HepG2 (cell line): ENCODE measurements around the gene WNK2. TPM values are rescaled to one million over a fixed set of nuclear protein-coding genes. Genes with fewer than 3 reads are reported as not detected.
"Not testable (repeated sequence)": the region's sequence is repeated elsewhere in the genome, so short reads cannot be mapped to it uniquely, and the experiment has no call there.

Experiments
- ATAC-seq: fragments of 200-7000 bp; cut with Tn5 transposase; 3 replicates; pipeline ENCODE4 v1.9.1; 2020; ENCODE audit warnings: mild to moderate bottlenecking, moderate library complexity
- BruUV-seq: library from RNA; stranded (reverse); fragments of 400-500 nt; replicated peaks from 2 replicates; lab custom pipeline; 2021; lab: Mats Ljungman, UMichigan
- CTCF ChIA-PET: fragments of 300-600 bp; formaldehyde crosslinking; extraction: SDS; loops from one replicate; lab custom pipeline; 2021; ENCODE audit warnings: low total read pairs, inconsistent platforms, low intra/inter-chr PET ratio; lab: Yijun Ruan, JAX
- POLR2A ChIA-PET: fragments of 350-600 bp; sonication (Branson Sonifier 250); formaldehyde crosslinking; loops from one replicate; lab custom pipeline; 2020; ENCODE audit warnings: antibody characterized with exemption, inconsistent platforms; lab: Yijun Ruan, JAX
- DNase-seq: peaks from one replicate; pipeline ENCODE4 v3.0.0-alpha.2; 2015; ENCODE audit warnings: low spot score
- FAIRE-seq: peaks from 3 replicates; lab custom pipeline; 2011; peaks lifted over from hg19 to GRCh38; lab: Jason Lieb, UNC
- H2AFZ ChIP-seq: one replicate; pipeline ENCODE4 v1.6.1; 2011; ENCODE audit warnings: low read length, inconsistent platforms
- H3K27ac ChIP-seq: fragments of 300-600 bp; 3 replicates; pipeline ENCODE4 v1.8.0; 2011; ENCODE audit warnings: mixed run types, mild to moderate bottlenecking, mixed read lengths, low read length, inconsistent platforms; ENCODE audit not compliant: insufficient read depth; ENCODE audit errors: extremely low read length
- H3K27me3 ChIP-seq, 2 experiments: fragments of 200-600 bp in 1 of 2; 2 replicates in 1 of 2; 3 replicates in 1 of 2; pipeline versions ENCODE4 v1.6.0 to v1.8.0; 2011; ENCODE audit warnings: low read length in 2 of 2, mild to moderate bottlenecking in 2 of 2, moderate library complexity in 2 of 2, inconsistent platforms in 1 of 2; ENCODE audit not compliant: insufficient read depth in 2 of 2, control insufficient read depth in 1 of 2
- H3K36me3 ChIP-seq, 2 experiments: fragments of 200-600 bp in 1 of 2; replicated peaks in 1 of 2; 2 replicates in 1 of 2; 3 replicates in 1 of 2; pipeline versions ENCODE4 v1.5.1 to v1.8.0; 2011; ENCODE audit warnings: low read length in 2 of 2, inconsistent platforms in 1 of 2; ENCODE audit not compliant: insufficient read depth in 2 of 2, control insufficient read depth in 1 of 2
- H3K4me1 ChIP-seq: 2 replicates; pipeline ENCODE4 v1.5.1; 2012; ENCODE audit warnings: low read length, inconsistent platforms; ENCODE audit not compliant: insufficient read depth
- H3K4me2 ChIP-seq: 2 replicates; pipeline ENCODE4 v1.6.0; 2011; ENCODE audit warnings: low read depth, low read length, inconsistent platforms
- H3K4me3 ChIP-seq, 3 experiments: fragments of 200-600 bp in 1 of 3; sonication (generic), shearing (Covaris generic) in 1 of 3; replicated peaks in 1 of 3; 2 replicates each; pipeline ENCODE4 v1.5.1; 2011 to 2016; ENCODE audit warnings: low read length in 3 of 3, inconsistent platforms in 2 of 3, low read depth in 2 of 3, mild to moderate bottlenecking in 2 of 3, control low read depth in 1 of 3, mixed read lengths in 1 of 3; ENCODE audit not compliant: insufficient read depth in 1 of 3
- H3K79me2 ChIP-seq: one replicate; pipeline ENCODE4 v1.6.1; 2011; ENCODE audit warnings: low read length, inconsistent platforms; ENCODE audit not compliant: insufficient read depth
- H3K9ac ChIP-seq: 2 replicates; pipeline ENCODE4 v1.6.0; 2011; ENCODE audit warnings: mild to moderate bottlenecking, low read depth, low read length, inconsistent platforms; ENCODE audit not compliant: insufficient read depth
- H3K9me3 ChIP-seq: 2 replicates; pipeline ENCODE4 v1.5.1; 2012; ENCODE audit warnings: mild to moderate bottlenecking, low read length
- H4K20me1 ChIP-seq: 2 replicates; pipeline ENCODE4 v1.6.0; 2011; ENCODE audit warnings: inconsistent platforms, mild to moderate bottlenecking, low read length, moderate library complexity; ENCODE audit not compliant: insufficient read depth
- MNT ChIP-seq: fragments of 450-650 bp; IDR thresholded peaks from 2 replicates; pipeline ENCODE4 v1.6.1; 2016
- RBM22 ChIP-seq: fragments of 200-400 bp; formaldehyde crosslinking; optimal IDR thresholded peaks from 2 replicates; pipeline ENCODE3; 2017; ENCODE audit warnings: mild to moderate bottlenecking, low read length, moderate library complexity
- RFXAP ChIP-seq: sonication (generic); formaldehyde crosslinking; IDR thresholded peaks from 2 replicates; pipeline ENCODE4 v1.4.0; 2020; ENCODE audit warnings: missing genetic modification reagents, borderline replicate concordance
- ZFP62 ChIP-seq: sonication (generic); formaldehyde crosslinking; IDR thresholded peaks from 2 replicates; pipeline ENCODE4 v1.4.0; 2020; ENCODE audit warnings: missing genetic modification reagents
- ZNF121 ChIP-seq: sonication (generic); formaldehyde crosslinking; IDR thresholded peaks from 2 replicates; pipeline ENCODE4 v1.5.0; 2020; ENCODE audit warnings: mild to moderate bottlenecking, missing genetic modification reagents
- ZNF766 ChIP-seq: sonication (generic); formaldehyde crosslinking; IDR thresholded peaks from 2 replicates; pipeline ENCODE4 v1.5.0; 2020; ENCODE audit warnings: missing genetic modification reagents, borderline replicate concordance
- WGBS: methylation state at CpG from one replicate; pipeline ENCODE4 v1.1.6; 2017; ENCODE audit warnings: low lambda C conversion rate; 5-methylcytosine and 5-hydroxymethylcytosine counted together
- in situ Hi-C: cut with HindIII; loops from 2 replicates; pipeline ENCODE4 v1.10.0; 2017; ENCODE audit warnings: low pct_unique_long_range_greater_than_20kb; ENCODE audit not compliant: extremely low pct_ligation_motif_present
- intact Hi-C: fragments of 100-400 bp; cut with micrococcal nuclease; formaldehyde crosslinking; loops from one replicate; pipeline ENCODE4 v1.10.0; 2022; ENCODE audit not compliant: unreplicated experiment
- polyA plus RNA-seq, 8 experiments: library from polyadenylated mRNA; depleted of rRNA in 3 of 8; stranded (reverse) in 7 of 8; unstranded in 1 of 8; fragments of >200 nt; fragmentation: Illumina TruSeq in 4 of 8; extraction: Trizol in 4 of 8; gene quantifications; 2 replicates each; pipeline versions ENCODE4 v1.2.1 to v1.2.3, GENCODE V29; 2011 to 2016; ENCODE audit warnings: low read depth in 4 of 8, missing spikeins in 1 of 8, mixed read lengths in 1 of 8; ENCODE audit not compliant: insufficient read depth in 1 of 8
- total RNA-seq, 5 experiments: library from RNA; depleted of rRNA; stranded (reverse); fragments of >200 nt; fragmentation: Illumina TruSeq; extraction: Trizol; gene quantifications; 2 replicates each; pipeline ENCODE4 v1.2.3, GENCODE V29; 2016; ENCODE audit warnings: low read depth in 1 of 5

WNK2 gene
- total and polyA plus RNA-seq, 2 of the 13 experiments (the other 11 are each of a cell fraction or from before 2014, with no cell fraction given): 10.5 to 12.0 TPM

DNA sequence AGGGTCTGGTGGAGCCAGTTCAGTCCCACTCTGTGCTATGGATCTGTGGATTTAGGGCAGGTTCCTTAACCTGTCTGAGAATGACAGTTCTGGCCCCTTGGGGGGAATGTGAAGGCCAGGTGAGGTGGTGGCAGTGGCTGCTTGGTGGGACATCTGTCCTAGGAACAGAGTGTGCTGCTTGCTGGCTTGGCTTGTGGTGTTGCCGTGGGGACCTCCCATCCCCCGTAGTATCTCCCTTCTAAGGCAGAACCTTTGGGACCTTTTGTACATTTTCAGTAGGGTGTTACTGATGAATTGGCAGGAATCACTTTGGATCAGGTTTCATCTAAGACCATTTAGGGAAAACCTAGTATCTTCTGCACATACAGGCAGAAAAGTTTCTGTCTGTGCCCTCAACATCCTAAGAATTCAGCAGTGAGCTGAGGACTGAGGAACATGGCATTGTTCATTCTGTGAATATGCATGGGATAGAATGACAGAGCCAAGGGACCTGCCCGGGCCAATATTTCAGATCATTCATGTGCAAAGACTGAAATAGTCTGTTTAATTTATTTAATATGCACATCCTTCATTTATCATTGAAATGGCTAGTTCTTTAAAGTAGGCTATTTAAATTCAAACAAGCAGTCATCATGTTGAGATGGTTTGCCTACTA lies 64.6 kb downstream of the WNK2 start:
- no peaks in the 10 kb centered on the region for H3K9me3 ChIP-seq
- H3K79me2 ChIP-seq: no peaks in the 10 kb centered on the region
- no peaks in the 10 kb centered on the region for H4K20me1 ChIP-seq
- peaks cover 18 to 47% of the 10 kb centered on the region in 2 experiments for H3K36me3 ChIP-seq
- in situ Hi-C loops (no loop called here), intact Hi-C loops (loop anchor here (10.0 kb wide), 1 partner anchor 46 kb away; no protein-coding TSS in a partner anchor)
- no peak overlapping the region for H3K4me2 ChIP-seq
- CTCF ChIA-PET: no interaction called here
- TF ChIP-seq ZNF121 (no peak), RFXAP (CRISPR knock-in tag) (no peak), ZFP62 (no peak)
- TF ChIP-seq, all 625 proteins: peak for 0
- DNase-seq: no peak
- Histone ChIP-seq H2AFZ (no peak overlapping the region), H3K4me3 (no peak overlapping the region), H3K27me3 (no peaks in the 10 kb centered on the region; a peak in 1 of 5 replicates), H3K4me1 (peaks cover 19% of the 10 kb centered on the region; the same call in 1 of the 2 replicates), H3K9ac (no peak overlapping the region), H3K27ac (no peak overlapping the region)
- 93% methylated on average over 3 of the region's 3 CpGs for WGBS
- no peak for FAIRE-seq
- BruUV-seq: no TSS peak
- POLR2A ChIA-PET: no interaction called here
- no peak for ATAC-seq

- in situ Hi-C loops (loop anchor here (10.0 kb wide), 1 partner anchor 55 kb away; no protein-coding TSS in a partner anchor), intact Hi-C loops (no loop called here)
- BruUV-seq: no TSS peak
- no peak for FAIRE-seq
- no peak overlapping the region for H3K9ac ChIP-seq
- TF ChIP-seq RBM22 (peak; percentile 44), MNT (peak; percentile 76), ZNF766 (CRISPR knock-in tag) (no peak)
- no peak overlapping the region for H3K4me2 ChIP-seq
- 100% methylated on average over 4 of the region's 4 CpGs for WGBS
- H3K27me3 ChIP-seq: no peaks in the 10 kb centered on the region; a peak in 1 of 5 replicates
- no peak overlapping the region for H3K27ac ChIP-seq
- H2AFZ ChIP-seq: no peak overlapping the region
- no peaks in the 10 kb centered on the region for H4K20me1 ChIP-seq
- 0 out of 2 replicates have a peak, but pooled peaks cover 11% of the 10 kb centered on the region for H3K4me1 ChIP-seq
- no peak for DNase-seq
- ChIA-PET POLR2A (no interaction called here), CTCF (no interaction called here)
- H3K79me2 ChIP-seq: no peaks in the 10 kb centered on the region
- no peaks in the 10 kb centered on the region for H3K9me3 ChIP-seq
- no peak for ATAC-seq
- no peak overlapping the region for H3K4me3 ChIP-seq
- peaks cover 20 to 50% of the 10 kb centered on the region in 2 experiments for H3K36me3 ChIP-seq
These were observed 66.2 kb downstream of the WNK2 start for GRCh38 chr9:93250185-93250584.

DNA sequence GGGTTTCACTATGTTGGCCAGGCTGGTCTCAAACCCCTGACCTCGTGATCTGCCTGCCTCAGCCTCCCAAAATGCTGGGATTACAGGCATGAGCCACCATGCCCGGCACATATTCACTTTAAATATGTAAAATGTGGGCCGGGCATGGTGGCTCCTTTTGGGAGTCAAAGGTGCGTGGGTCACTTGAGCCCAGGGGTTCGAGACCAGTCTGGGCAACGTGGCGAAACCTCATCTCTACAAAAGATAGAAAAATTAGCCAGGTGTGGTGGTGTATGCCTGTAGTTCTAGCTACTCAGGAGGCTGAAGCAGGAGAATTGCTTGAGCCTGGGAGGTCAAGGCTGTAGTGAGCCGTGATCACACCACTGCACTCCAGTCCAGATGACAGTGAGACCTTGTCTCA lies 67.4 kb downstream of the WNK2 start:
- H3K79me2 ChIP-seq, FAIRE-seq, H3K4me1 ChIP-seq, H4K20me1 ChIP-seq, H3K9ac ChIP-seq, H3K27ac ChIP-seq, H3K27me3 ChIP-seq, H3K4me3 ChIP-seq, H3K4me2 ChIP-seq, BruUV-seq, intact Hi-C loops, CTCF ChIA-PET, ATAC-seq, H2AFZ ChIP-seq, H3K9me3 ChIP-seq, POLR2A ChIA-PET, DNase-seq: not testable (repeated sequence)
- peaks cover 15 to 56% of the 10 kb centered on the region in 2 experiments for H3K36me3 ChIP-seq
- in situ Hi-C loops: loop anchor here (10.0 kb wide), 1 partner anchor 53 kb away; no protein-coding TSS in a partner anchor
- 100% methylated on average over 8 of the region's 8 CpGs for WGBS
